Activated CD4-positive, CD25-positive, alpha-beta regulatory T cell treated with anti-CD3 and anti-CD28 coated beads, Interleukin-2, amount 50 U/mL, for 16 hours (primary cell): ENCODE data around the gene CFAP77.
"Not testable (repeated sequence)": the region's sequence is repeated elsewhere in the genome, so short reads cannot be mapped to it uniquely, and the experiment has no call there.

Source experiments
- DNase-seq: peaks from one replicate; pipeline ENCODE4 v3.0.0-alpha.2; 2020; ENCODE audit warnings: low read depth, low spot score

CFAP77 gene

GRCh38 chr9:132547436-132547835, 137.4 kb downstream of the CFAP77 start:
- DNase-seq: no peak

- DNase-seq: no peak
Observed at GRCh38 chr9:132547976-132548730, 138.1 kb downstream of the CFAP77 start.

DNA sequence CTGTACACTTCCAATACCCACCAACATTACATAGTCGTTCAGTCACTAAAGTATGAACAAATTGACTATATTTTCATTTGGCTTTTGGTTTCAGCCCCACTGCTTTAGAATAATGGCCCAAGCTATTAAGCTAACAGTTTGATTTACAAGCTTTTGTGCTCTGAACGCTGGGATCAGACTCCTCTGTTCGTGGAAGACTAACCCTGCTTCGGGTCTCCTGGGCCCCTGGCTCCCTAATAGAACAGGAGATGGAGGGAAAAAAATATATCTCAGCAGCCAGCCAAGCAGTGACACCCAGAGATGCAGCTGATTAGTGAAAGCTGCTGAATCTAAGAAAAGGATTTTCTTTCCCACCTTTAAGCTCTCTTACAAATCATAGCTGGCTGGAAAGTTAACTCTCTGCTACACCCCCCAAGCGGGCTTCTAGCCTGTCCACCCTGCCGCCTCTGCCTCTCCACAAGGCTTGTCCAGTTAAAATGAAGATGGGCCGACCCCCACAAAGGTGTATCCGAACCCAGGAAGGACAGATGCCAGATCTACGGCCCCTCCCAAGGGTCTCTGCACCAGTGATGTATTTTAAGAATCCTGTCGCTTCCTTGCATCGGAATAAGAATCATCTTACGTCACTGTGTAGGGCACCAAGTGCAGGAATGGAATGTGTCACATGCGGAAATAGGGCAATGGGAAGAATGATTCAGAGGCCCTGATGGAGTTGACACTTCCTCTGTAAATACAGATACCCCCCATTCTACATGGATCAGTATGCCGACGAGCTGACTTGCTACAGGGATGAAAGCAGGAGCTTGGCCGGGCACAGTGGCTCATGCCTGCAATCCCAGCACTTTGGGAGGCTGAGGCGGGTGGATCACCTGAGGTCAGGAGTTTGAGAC, 139.0 kb downstream of the CFAP77 start:
- DNase-seq: no peak

GRCh38 chr9:132551556-132551955, 141.5 kb downstream of the CFAP77 start:
- DNase-seq: no peak

- DNase-seq: no peak
Observed at GRCh38 chr9:132552041-132552440, 142.0 kb downstream of the CFAP77 start.

GRCh38 chr9:132554755-132555154, 144.7 kb downstream of the CFAP77 start:
- DNase-seq: no peak

DNA sequence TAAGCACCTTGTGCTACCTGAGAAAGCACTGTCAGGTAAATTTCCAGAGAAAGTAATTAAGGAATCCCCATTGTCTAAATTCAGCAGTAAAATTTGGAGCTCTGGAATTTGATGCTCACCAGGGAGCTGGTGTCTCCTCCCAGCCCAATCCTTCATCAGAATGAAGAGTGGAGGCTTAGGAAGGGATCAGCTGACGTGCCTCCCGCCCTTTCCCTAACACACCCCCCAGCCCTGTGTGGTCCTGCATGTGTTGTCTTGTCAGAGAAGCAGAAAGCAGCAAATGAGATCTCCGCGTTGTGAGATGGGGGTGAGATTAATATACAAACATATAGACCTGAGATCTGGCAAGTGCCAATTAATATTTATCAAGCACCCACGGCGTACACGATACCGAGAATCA, 145.5 kb downstream of the CFAP77 start:
- DNase-seq: no peak

GRCh38 chr9:132556235-132556634, 146.2 kb downstream of the CFAP77 start:
- no peak for DNase-seq

- DNase-seq: no peak
Observed at GRCh38 chr9:132556714-132557113, 146.7 kb downstream of the CFAP77 start.

GRCh38 chr9:132557159-132557558, 147.1 kb downstream of the CFAP77 start:
- no peak for DNase-seq

DNA sequence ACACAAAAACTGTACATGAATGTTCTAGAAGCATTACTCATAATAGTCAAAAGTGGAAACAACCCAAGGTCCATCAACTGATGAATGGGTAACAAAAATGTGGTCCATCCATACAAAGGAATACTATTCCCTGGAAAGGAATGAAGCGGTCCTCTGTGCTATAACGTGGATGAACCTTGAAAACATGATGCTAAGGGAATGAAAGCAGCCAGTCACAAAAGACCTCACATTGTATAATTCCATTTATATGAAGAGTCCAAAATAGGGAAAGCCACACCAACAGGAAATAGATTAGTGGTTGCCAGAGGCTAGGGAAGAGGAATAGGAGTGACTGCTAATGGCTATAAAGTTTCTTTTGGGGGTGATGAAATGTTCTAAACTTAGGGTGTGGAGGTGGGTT, 149.7 kb downstream of the CFAP77 start:
- no peak for DNase-seq

DNA sequence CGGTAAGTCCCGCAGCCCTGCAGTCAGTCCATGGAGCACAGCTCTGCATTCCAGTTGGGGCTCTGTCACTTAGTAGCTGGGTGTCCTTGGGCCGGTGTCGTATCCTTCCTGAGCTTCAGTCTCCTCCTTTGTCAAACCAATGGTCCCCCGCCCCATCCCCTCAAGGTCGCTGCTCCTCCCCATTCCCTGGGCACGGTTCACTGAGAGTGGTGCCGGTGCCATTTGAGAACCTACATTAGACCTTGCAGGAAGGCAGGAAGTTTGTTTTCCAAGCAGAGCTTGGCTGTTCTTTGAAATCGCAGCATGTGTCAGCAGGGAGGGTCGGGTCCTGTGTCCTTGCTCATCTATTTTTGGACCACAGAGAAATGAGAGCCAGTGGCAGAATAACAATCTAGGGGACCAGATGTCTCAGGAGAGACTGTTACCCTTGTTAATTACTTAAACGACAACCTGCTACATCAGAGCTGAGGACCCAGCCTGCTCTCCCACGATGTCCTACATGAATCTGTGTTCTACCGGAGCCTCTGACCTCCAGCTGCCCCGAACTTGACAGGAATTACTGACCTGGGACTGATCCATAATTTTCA, 150.7 kb downstream of the CFAP77 start:
- DNase-seq: no peak

- no peak for DNase-seq
Observed at GRCh38 chr9:132562306-132562573, 152.2 kb downstream of the CFAP77 start.

- no peak for DNase-seq
Observed at GRCh38 chr9:132564526-132564925, 154.5 kb downstream of the CFAP77 start.

DNA sequence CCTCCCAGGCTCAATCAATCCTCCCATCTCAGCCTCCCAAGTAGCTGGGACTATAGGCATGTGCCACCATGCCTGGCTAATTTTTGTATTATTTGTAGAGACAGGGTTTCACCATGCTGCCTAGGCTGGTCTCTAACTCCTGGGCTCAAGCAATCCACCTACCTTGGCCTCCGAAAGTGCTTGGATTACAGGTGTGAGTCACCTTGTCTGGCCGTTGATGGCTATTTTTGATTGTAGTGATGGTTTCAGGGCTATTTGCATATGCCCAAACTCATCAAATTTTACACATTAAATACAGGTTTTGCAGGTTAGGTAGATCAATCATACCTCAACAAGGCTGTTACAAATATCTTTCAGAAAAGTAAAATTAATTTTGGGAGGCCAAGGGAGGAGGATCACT, 158.8 kb downstream of the CFAP77 start:
- DNase-seq: not testable (repeated sequence)

- DNase-seq: no peak
Observed at GRCh38 chr9:132571806-132572600, 162.0 kb downstream of the CFAP77 start.

DNA sequence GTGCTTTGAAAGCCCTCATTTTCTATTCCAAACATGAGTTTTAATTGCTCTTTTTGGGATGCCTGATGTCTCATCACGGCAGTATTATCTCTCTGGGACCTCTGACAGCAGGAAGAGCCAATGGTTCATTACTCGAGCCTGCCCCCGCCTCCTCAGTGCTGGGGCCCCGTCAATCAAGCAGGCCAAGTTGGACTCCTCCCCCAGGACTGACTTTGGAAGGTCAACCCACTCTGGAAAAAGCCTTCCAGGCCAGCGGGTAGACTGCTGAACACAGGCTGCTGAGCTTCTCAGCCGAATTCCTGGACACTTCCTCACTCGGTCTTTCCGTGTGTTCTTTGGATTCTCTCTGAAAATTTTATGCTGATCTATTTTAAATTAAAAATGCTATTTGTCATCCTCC, 162.9 kb downstream of the CFAP77 start:
- DNase-seq: no peak

DNA sequence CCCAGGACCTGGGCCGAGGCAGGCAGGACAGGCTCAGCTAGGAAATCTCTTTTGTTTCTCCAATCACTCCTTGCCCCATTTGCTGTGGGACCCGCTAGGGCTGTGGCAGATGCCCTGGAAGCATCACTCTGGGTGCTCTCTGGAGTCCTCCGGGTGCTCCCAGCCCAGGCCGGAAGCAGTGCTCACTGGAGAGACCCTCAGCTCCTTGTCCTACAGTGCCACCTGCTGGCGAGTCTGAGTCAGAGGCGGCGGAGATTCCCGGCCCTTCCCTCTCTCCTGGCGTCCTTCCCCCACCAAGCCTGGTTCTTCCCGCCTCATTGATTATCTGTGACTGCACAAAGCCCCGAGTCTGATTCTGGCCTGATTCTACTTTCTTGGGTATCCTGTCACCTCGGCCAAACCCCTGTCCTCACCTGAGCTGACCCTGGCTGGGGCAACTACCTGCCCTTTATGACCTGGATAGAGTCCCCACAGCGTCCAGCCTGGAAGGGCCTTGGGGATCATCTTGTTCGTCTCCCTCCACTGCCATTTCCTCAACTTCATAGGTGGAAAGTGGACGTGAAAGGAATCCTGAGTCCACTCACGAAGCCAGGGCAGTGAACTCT, 165.1 kb downstream of the CFAP77 start:
- DNase-seq: no peak

GRCh38 chr9:132575811-132576210, 165.8 kb downstream of the CFAP77 start:
- no peak for DNase-seq

DNA sequence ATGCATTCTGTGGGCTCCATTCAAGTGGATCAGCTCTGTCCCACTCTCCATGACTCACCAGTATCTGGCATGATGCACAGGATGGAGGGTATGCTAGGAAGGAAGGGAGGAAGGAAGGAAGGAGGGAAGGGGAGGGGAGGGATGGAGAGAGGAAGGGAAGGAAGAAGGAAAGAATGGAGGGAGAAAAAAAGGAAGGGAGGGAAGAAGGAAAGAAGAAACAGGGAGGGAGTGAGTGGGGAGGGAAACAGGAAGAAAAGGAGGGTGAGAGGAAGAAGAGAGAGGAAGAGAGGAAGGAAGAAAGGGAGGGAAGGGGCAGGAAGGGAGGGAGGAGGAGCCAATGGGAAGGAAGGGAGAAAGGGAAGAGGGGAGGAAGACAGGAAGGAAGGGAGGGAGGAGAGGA, 167.1 kb downstream of the CFAP77 start:
- no peak for DNase-seq

DNA sequence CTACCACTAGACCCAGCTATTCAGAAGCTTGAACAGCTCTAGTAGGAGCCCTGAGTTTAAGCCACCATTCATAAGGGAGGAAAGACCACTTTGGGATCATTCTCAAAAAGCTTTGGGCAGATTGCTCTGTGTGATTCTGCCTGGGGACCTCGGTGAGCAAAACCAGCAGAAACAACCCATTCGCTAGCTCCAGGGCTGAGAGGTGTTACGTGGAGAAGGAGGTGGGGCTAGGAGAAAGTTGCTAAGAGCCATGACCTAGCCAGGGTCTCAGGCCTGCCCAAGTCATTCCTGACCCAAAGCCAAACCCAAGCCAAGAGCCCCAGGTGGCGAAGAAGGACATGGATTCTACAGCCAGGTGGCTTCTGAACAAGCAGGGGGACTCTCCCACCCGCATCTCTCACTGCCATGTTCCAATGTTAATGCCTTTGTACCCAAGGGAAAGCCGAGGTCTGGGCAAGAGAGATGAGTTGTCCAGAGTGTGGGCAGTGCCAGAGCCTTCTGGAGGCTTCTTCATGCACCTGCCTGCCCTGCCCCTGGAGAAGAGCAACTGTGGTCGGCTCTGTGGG, 168.4 kb downstream of the CFAP77 start:
- DNase-seq: no peak
